Anterior cingulate cortex (tissue), 58 donors: ENCODE measurements around the gene WASF3.

Experiments
- DNase-seq, 58 donors: peaks; one replicate each; lab custom pipeline; 2025; lab: John Stamatoyannopoulos, UW

The WASF3 gene

GRCh38 chr13:26557393-26558073 lies at the start of gene WASF3:
WASF3 (plus strand) TSS chr13:26557683; CDS start chr13:26642271, 84,588 bp downstream.
- peak; percentile 39 to 97 (median 93) for DNase-seq

- peak in 1 of 58 donors; percentile 17 for DNase-seq
These were observed 48.6 kb upstream of the WASF3 start for GRCh38 chr13:26508885-26509284.

GRCh38 chr13:26509491-26509890 lies 48.0 kb upstream of the WASF3 start:
- no peak for DNase-seq

GRCh38 chr13:26513931-26514330 lies 43.6 kb upstream of the WASF3 start:
- DNase-seq = no peak

- no peak for DNase-seq
These were observed 41.8 kb upstream of the WASF3 start for GRCh38 chr13:26515721-26516120.

GRCh38 chr13:26517936-26518335 lies 39.5 kb upstream of the WASF3 start:
- no peak for DNase-seq

- DNase-seq = no peak
These were observed 39.0 kb upstream of the WASF3 start for GRCh38 chr13:26518451-26518959.

- no peak for DNase-seq
These were observed 34.9 kb upstream of the WASF3 start for GRCh38 chr13:26522571-26522970.

GRCh38 chr13:26523007-26523406 lies 34.5 kb upstream of the WASF3 start:
- peak in 11 of 58 donors; percentile 4 to 40 (median 13) for DNase-seq

- no peak for DNase-seq
These were observed 32.0 kb upstream of the WASF3 start for GRCh38 chr13:26525528-26525927.

- no peak for DNase-seq
These were observed 30.7 kb upstream of the WASF3 start for GRCh38 chr13:26526702-26527216.

- DNase-seq = no peak
These were observed 29.0 kb upstream of the WASF3 start for GRCh38 chr13:26528527-26528926.

- no peak for DNase-seq
These were observed 28.0 kb upstream of the WASF3 start for GRCh38 chr13:26529441-26529840.

GRCh38 chr13:26531742-26532141 lies 25.7 kb upstream of the WASF3 start:
- no peak for DNase-seq

- DNase-seq = no peak
These were observed 23.3 kb upstream of the WASF3 start for GRCh38 chr13:26534036-26534726.

- no peak for DNase-seq
These were observed 18.8 kb upstream of the WASF3 start for GRCh38 chr13:26538363-26539317.

GRCh38 chr13:26539738-26540292 lies 17.7 kb upstream of the WASF3 start:
- no peak for DNase-seq

GRCh38 chr13:26540334-26540733 lies 17.1 kb upstream of the WASF3 start:
- no peak for DNase-seq

- no peak for DNase-seq
These were observed 16.4 kb upstream of the WASF3 start for GRCh38 chr13:26541041-26541440.
